Naive thymus-derived CD4-positive, alpha-beta T cell (primary cell): Measurements from ENCODE around the gene LDAH. TPM values are rescaled to one million over a fixed set of nuclear protein-coding genes. Genes with fewer than 3 reads are reported as not detected.

Experiments
- ATAC-seq: fragments of 150-1000 bp; cut with Tn5 transposase; 2 replicates; pipeline ENCODE4 v1.10.0; 2021; ENCODE audit warnings: mild to moderate bottlenecking, moderate library complexity
- CTCF ChIA-PET: fragments of 350-600 bp; sonication (Branson Sonifier 250); formaldehyde crosslinking; loops from one replicate; lab custom pipeline; 2021; ENCODE audit warnings: antibody characterized with exemption; lab: Charles Lee
- POLR2A ChIA-PET: fragments of 350-600 bp; sonication (Branson Sonifier 250); formaldehyde crosslinking; loops from one replicate; lab custom pipeline; 2021; ENCODE audit warnings: antibody characterized with exemption, inconsistent platforms; lab: Charles Lee
- DNase-seq, 9 donors: peaks; one replicate each; pipeline versions ENCODE4 v3.0.0 to v3.0.0-alpha.2; 2020 to 2022; ENCODE audit warnings: mixed read lengths in 1 of 9
- H3K27ac ChIP-seq: one replicate; pipeline ENCODE4 v1.7.0; 2013; ENCODE audit warnings: mild to moderate bottlenecking, low read depth, low read length, moderate library complexity
- H3K27me3 ChIP-seq, 2 donors: one replicate each; pipeline ENCODE4 v1.7.0; 2013; ENCODE audit warnings: low read length in 2 of 2, mild to moderate bottlenecking in 2 of 2, moderate library complexity in 2 of 2; ENCODE audit not compliant: control insufficient read depth in 2 of 2, insufficient read depth in 2 of 2
- H3K36me3 ChIP-seq, 3 experiments: 1 replicate in 2 of 3; 2 replicates in 1 of 3; pipeline ENCODE4 v1.7.0; 2013; ENCODE audit warnings: low read length in 3 of 3, mild to moderate bottlenecking in 3 of 3, moderate library complexity in 1 of 3; ENCODE audit not compliant: insufficient read depth in 3 of 3, control insufficient read depth in 2 of 3
- H3K4me1 ChIP-seq, 2 donors: one replicate each; pipeline ENCODE4 v1.7.0; 2013; ENCODE audit warnings: low read length in 2 of 2, mild to moderate bottlenecking in 2 of 2, moderate library complexity in 1 of 2; ENCODE audit not compliant: control insufficient read depth in 2 of 2, insufficient read depth in 2 of 2
- H3K4me3 ChIP-seq: 2 replicates; pipeline ENCODE4 v1.7.0; 2013; ENCODE audit warnings: mild to moderate bottlenecking, low read length
- H3K9me3 ChIP-seq, 3 experiments: 1 replicate in 2 of 3; 2 replicates in 1 of 3; pipeline ENCODE4 v1.7.0; 2013; ENCODE audit warnings: low read length in 3 of 3; ENCODE audit not compliant: control insufficient read depth in 2 of 3
- H3K27ac Mint-ChIP-seq, 9 donors: one replicate each; pipeline ENCODE4 v1.8.0; 2020 to 2022; ENCODE audit warnings: mixed read lengths in 9 of 9, mild to moderate bottlenecking in 8 of 9, moderate library complexity in 5 of 9, inconsistent platforms in 2 of 9
- H3K27me3 Mint-ChIP-seq, 5 donors: one replicate each; pipeline ENCODE4 v1.8.0; 2021 to 2022; ENCODE audit warnings: mixed read lengths in 5 of 5, mild to moderate bottlenecking in 1 of 5
- H3K36me3 Mint-ChIP-seq, 5 donors: one replicate each; pipeline ENCODE4 v1.8.0; 2020 to 2022; ENCODE audit warnings: mixed read lengths in 5 of 5, mild to moderate bottlenecking in 3 of 5, inconsistent platforms in 1 of 5
- H3K4me1 Mint-ChIP-seq, 7 donors: one replicate each; pipeline ENCODE4 v1.8.0; 2020 to 2022; ENCODE audit warnings: mixed read lengths in 7 of 7, mild to moderate bottlenecking in 3 of 7, inconsistent platforms in 1 of 7
- H3K4me3 Mint-ChIP-seq, 10 donors: one replicate each; pipeline ENCODE4 v1.8.0; 2020 to 2022; ENCODE audit warnings: mild to moderate bottlenecking in 10 of 10, mixed read lengths in 10 of 10, moderate library complexity in 6 of 10, inconsistent platforms in 2 of 10
- H3K9me3 Mint-ChIP-seq, 11 donors: one replicate each; pipeline ENCODE4 v1.8.0; 2020 to 2022; ENCODE audit warnings: mixed read lengths in 11 of 11, mild to moderate bottlenecking in 4 of 11, inconsistent platforms in 1 of 11, moderate library complexity in 1 of 11
- intact Hi-C, 2 donors: fragments of 100-400 bp; cut with micrococcal nuclease; formaldehyde crosslinking; loops; one replicate each; pipeline ENCODE4 v1.15.1; 2023
- polyA plus RNA-seq, 2 donors: library from polyadenylated mRNA; unstranded; fragments of 300-500 nt; fragmentation: Illumina TruSeq; gene quantifications; one replicate each; pipeline ENCODE4 v1.2.3, GENCODE V29; 2021
- total RNA-seq, 6 experiments: library from RNA in 5 of 6; stranded (reverse) in 5 of 6; gene quantifications; 1 replicate in 5 of 6; 2 replicates in 1 of 6; pipeline ENCODE4 v1.2.3 and lab custom pipeline; 2021 to 2026

The LDAH gene
- total and polyA plus RNA-seq, 7 experiments from 2014 or later: 8.6 to 29.8 (median 15.8) TPM

- Mint-ChIP-seq H3K27ac (peak overlapping the region in 1 of 9 donors; percentile 9), H3K36me3 (no peaks in the 10 kb centered on the region), H3K27me3 (peaks cover 0 to 30% (median 12%) of the 10 kb centered on the region in 5 donors), H3K9me3 (peaks cover 0 to 3% (median 0%) of the 10 kb centered on the region in 11 donors), H3K4me3 (no peak overlapping the region), H3K4me1 (peaks cover 13 to 24% (median 19%) of the 10 kb centered on the region in 7 donors)
- Histone ChIP-seq H3K4me1 (peaks cover 14 to 18% of the 10 kb centered on the region in 2 donors), H3K9me3 (no peaks in the 10 kb centered on the region), H3K4me3 (no peak overlapping the region), H3K27me3 (no peaks in the 10 kb centered on the region), H3K36me3 (no peaks in the 10 kb centered on the region), H3K27ac (no peak overlapping the region)
- ChIA-PET CTCF (interaction anchor here (0.6 kb wide), 1 partner anchor 309 kb away, joined by 3 read pairs; no protein-coding TSS in a partner anchor), POLR2A (no interaction called here)
- DNase-seq: no peak
- intact Hi-C loops: loop anchor here (5.0 to 10.0 kb wide), 3 partner anchors 410 to 1307 kb away; no protein-coding TSS in a partner anchor
- no peak for ATAC-seq
Measured at GRCh38 chr2:20654535-20654813, 168.4 kb downstream of the LDAH start.

DNA sequence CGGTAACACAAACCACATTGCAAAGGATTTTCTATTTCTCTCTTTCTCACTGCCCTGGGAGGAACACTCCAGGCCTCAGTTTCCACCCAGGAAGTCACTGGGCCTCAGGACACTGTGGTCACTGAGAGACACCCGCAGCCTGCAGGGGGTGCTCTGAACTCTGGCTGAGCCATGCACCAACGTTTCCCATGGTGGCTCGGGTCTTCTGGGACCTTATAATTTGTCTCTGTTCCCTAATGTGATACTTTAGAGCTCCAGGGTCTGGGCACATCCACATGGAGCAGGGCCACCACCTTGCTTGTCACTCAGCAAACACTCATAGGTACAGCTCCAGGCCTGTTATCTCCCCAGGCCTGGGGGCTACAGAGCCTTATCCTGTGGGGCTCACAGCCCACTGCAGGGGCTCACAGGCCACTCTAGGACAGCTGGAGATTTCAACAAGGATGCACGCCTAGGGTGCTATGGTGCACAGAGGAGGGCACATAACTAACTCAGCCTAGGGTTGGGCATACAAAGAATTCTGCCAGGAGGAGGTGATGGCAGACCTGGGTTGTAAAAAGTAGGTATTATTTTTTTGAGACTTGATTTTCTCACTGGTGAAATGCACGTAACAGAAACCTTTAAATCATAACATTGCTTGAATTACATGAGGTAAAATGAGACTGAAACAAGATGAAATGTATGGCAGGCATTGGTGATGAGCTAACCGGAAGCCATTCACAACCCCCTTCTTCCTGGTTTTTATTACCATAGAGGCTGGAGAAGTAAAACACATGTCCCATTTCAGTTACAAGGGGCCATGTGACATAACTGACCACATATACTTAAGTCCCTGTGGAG is 169.0 kb downstream of the LDAH start:
- ATAC-seq (no peak), DNase-seq (no peak)
- H3K9me3 ChIP-seq: no peaks in the 10 kb centered on the region
- no peak overlapping the region for H3K4me3 ChIP-seq
- Mint-ChIP-seq H3K27ac (no peak overlapping the region), H3K9me3 (peaks cover 0 to 3% (median 0%) of the 10 kb centered on the region in 11 donors), H3K4me1 (peaks cover 18 to 30% (median 25%) of the 10 kb centered on the region in 7 donors), H3K27me3 (peaks cover 0 to 25% (median 7%) of the 10 kb centered on the region in 5 donors), H3K4me3 (no peak overlapping the region), H3K36me3 (no peaks in the 10 kb centered on the region)
- peaks cover 16 to 20% of the 10 kb centered on the region in 2 donors for H3K4me1 ChIP-seq
- CTCF ChIA-PET: no interaction called here
- no peaks in the 10 kb centered on the region for H3K36me3 ChIP-seq
- intact Hi-C loops: loop anchor here (5.0 to 10.0 kb wide), 3 partner anchors 409 to 1307 kb away; no protein-coding TSS in a partner anchor
- no peak overlapping the region for H3K27ac ChIP-seq
- H3K27me3 ChIP-seq: no peaks in the 10 kb centered on the region
- POLR2A ChIA-PET: no interaction called here

DNA sequence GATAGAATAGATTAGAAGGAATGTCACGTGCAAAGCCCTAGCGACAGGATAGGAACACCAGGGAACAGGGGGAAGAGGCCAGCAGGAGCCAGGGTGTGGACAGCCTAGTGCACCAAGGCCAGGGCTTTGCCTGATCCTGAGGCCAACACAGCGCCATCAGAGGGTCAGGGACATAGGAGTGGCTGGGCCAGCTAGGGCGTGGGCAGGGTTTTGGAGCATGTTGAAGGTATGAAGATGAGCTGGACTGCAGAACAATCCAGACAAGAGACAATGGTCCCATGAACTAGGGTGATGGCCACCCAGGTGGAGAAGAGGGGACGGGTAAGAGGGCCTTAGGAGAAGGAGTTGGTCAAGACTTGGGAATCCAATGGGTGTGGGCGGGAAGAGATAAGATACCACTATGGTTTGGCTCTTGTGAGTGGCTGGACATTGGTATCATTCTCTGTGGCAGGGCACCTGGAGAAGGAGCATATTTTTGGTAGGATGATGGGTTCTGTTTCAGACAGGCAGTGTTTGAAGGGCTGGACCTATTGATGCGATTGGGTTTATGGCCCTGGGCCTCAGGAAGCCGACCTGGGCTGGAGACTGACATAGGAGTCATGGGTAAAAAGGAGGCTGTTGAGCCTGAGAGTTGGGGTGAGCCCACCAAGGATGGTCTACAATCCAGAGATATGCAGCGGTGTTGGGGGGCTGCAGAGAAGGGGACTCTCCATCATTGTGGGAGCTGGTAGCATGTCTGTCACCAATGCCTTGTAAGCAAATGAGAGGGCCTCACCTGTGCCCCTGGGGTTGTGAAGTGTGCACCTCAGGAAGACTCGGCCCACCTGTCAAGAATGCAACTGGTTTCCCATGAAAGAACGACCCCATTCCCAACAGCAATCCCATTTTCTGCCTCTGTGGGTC is 170.0 kb downstream of the LDAH start:
- H3K27me3 Mint-ChIP-seq: peaks cover 0 to 20% (median 2%) of the 10 kb centered on the region in 5 donors
- H3K4me1 Mint-ChIP-seq: peaks cover 22 to 40% (median 35%) of the 10 kb centered on the region in 7 donors
- peaks cover 0 to 2% (median 0%) of the 10 kb centered on the region in 5 donors for H3K36me3 Mint-ChIP-seq
- Histone ChIP-seq H3K4me3 (no peak overlapping the region), H3K27me3 (no peaks in the 10 kb centered on the region), H3K27ac (no peak overlapping the region), H3K9me3 (no peaks in the 10 kb centered on the region), H3K36me3 (no peaks in the 10 kb centered on the region), H3K4me1 (peaks cover 16 to 20% of the 10 kb centered on the region in 2 donors)
- ChIA-PET CTCF (no interaction called here), POLR2A (interaction anchor here (3.1 kb wide), 1 partner anchor 206 kb away, joined by 41 read pairs; the partner anchor contains the start of gene RHOB)
- no peak for ATAC-seq
- no peak for DNase-seq
- H3K4me3 Mint-ChIP-seq: peak overlapping the region in 2 of 10 donors; percentile 18 to 51
- intact Hi-C loops: loop anchor here (5.0 to 10.0 kb wide), 3 partner anchors 408 to 1306 kb away; no protein-coding TSS in a partner anchor
- H3K9me3 Mint-ChIP-seq: peaks cover 0 to 3% (median 0%) of the 10 kb centered on the region in 11 donors
- H3K27ac Mint-ChIP-seq: peak overlapping the region in 3 of 9 donors; percentile 5 to 57 (median 49)

GRCh38 chr2:20652141-20652540 is 170.8 kb downstream of the LDAH start:
- Histone ChIP-seq H3K4me1 (peaks cover 16 to 20% of the 10 kb centered on the region in 2 donors), H3K27me3 (no peaks in the 10 kb centered on the region), H3K4me3 (no peak overlapping the region), H3K9me3 (no peaks in the 10 kb centered on the region), H3K36me3 (no peaks in the 10 kb centered on the region), H3K27ac (no peak overlapping the region)
- Mint-ChIP-seq H3K4me1 (peaks cover 22 to 42% (median 39%) of the 10 kb centered on the region in 7 donors), H3K4me3 (peak overlapping the region in 9 of 10 donors; percentile 18 to 91 (median 88)), H3K27me3 (peaks cover 0 to 16% (median 0%) of the 10 kb centered on the region in 5 donors), H3K9me3 (peaks cover 0 to 3% (median 0%) of the 10 kb centered on the region in 11 donors), H3K27ac (peak overlapping the region; percentile 87 to 99 (median 96)), H3K36me3 (peaks cover 0 to 2% (median 0%) of the 10 kb centered on the region in 5 donors)
- CTCF ChIA-PET: interaction anchor here (1.2 to 4.3 kb wide), 5 partner anchors 9 to 241 kb away, joined by 3 to 37 read pairs (median 5); no protein-coding TSS in a partner anchor
- intact Hi-C loops: loop anchor here (5.0 to 10.0 kb wide), 3 partner anchors 407 to 1305 kb away; no protein-coding TSS in a partner anchor
- POLR2A ChIA-PET: interaction anchor here (1.1 to 3.1 kb wide), 4 partner anchors 171 to 300 kb away, joined by 3 to 41 read pairs (median 14); partner anchors contain the start of genes LDAH and RHOB
- ATAC-seq (no peak), DNase-seq (no peak)

- DNase-seq: no peak
- peaks cover 0 to 2% (median 0%) of the 10 kb centered on the region in 5 donors for H3K36me3 Mint-ChIP-seq
- H3K4me3 ChIP-seq: peak overlapping the region; percentile 80
- peaks cover 16 to 20% of the 10 kb centered on the region in 2 donors for H3K4me1 ChIP-seq
- H3K9me3 ChIP-seq: no peaks in the 10 kb centered on the region
- peak overlapping the region; percentile 18 to 91 (median 88) for H3K4me3 Mint-ChIP-seq
- intact Hi-C loops: loop anchor here (1.0 to 10.0 kb wide), 16 partner anchors 15 to 1304 kb away; partner anchors contain the start of genes LDAH (in 2 of the 2), RHOB (in 2 of the 2), GDF7 (in 1 of the 2) and LAPTM4A (in 1 of the 2)
- no peaks in the 10 kb centered on the region for H3K27me3 ChIP-seq
- no peak for ATAC-seq
- ChIA-PET POLR2A (interaction anchor here (0.8 to 3.1 kb wide), 7 partner anchors 74 to 751 kb away, joined by 3 to 41 read pairs (median 5); partner anchors contain the start of genes LDAH and RHOB), CTCF (interaction anchor here (0.6 to 4.3 kb wide), 14 partner anchors 9 to 308 kb away, joined by 3 to 37 read pairs (median 4); partner anchors contain the start of gene RHOB)
- peak overlapping the region; percentile 87 to 99 (median 96) for H3K27ac Mint-ChIP-seq
- H3K27ac ChIP-seq: peak overlapping the region; percentile 86
- H3K27me3 Mint-ChIP-seq: peaks cover 0 to 14% (median 0%) of the 10 kb centered on the region in 5 donors
- peaks cover 0 to 3% (median 0%) of the 10 kb centered on the region in 11 donors for H3K9me3 Mint-ChIP-seq
- H3K36me3 ChIP-seq: peaks cover 0 to 3% (median 0%) of the 10 kb centered on the region in 3 experiments
- peaks cover 22 to 42% (median 39%) of the 10 kb centered on the region in 7 donors for H3K4me1 Mint-ChIP-seq
Measured at GRCh38 chr2:20651731-20652099, 171.2 kb downstream of the LDAH start.
